NT2/D1 (cell line): Measurements from ENCODE around the gene CRY2.

Experiments
- DNase-seq: peaks from one replicate; pipeline ENCODE4 v3.0.0-alpha.2; 2011; ENCODE audit warnings: low read depth, low spot score
- H3K27me3 ChIP-seq: 2 replicates; pipeline ENCODE4 v1.6.0; 2011; ENCODE audit warnings: mild to moderate bottlenecking; ENCODE audit not compliant: insufficient read length, insufficient read depth
- H3K36me3 ChIP-seq: 2 replicates; pipeline ENCODE4 v1.6.1; 2011; ENCODE audit warnings: mild to moderate bottlenecking, low read length, mixed read lengths; ENCODE audit not compliant: insufficient read depth, insufficient read length
- H3K4me1 ChIP-seq: 2 replicates; pipeline ENCODE4 v1.5.1; 2011; ENCODE audit not compliant: insufficient read depth, insufficient read length
- H3K4me3 ChIP-seq: 2 replicates; pipeline ENCODE4 v1.5.1; 2011; ENCODE audit warnings: low read depth; ENCODE audit not compliant: insufficient read length
- H3K9ac ChIP-seq: 2 replicates; pipeline ENCODE4 v1.6.0; 2011; ENCODE audit warnings: low read depth; ENCODE audit not compliant: insufficient read length
- H3K9me3 ChIP-seq: 2 replicates; pipeline ENCODE4 v1.5.1; 2011; ENCODE audit warnings: mild to moderate bottlenecking, low read length; ENCODE audit not compliant: insufficient read depth
- SUZ12 ChIP-seq: IDR thresholded peaks from 2 replicates; pipeline ENCODE4 v1.6.1; 2011; ENCODE audit not compliant: insufficient read length, insufficient read depth; ENCODE audit errors: extremely low read depth
- YY1 ChIP-seq: IDR thresholded peaks from 2 replicates; pipeline ENCODE4 v1.6.1; 2011; ENCODE audit not compliant: insufficient read length, insufficient read depth
- ZNF274 ChIP-seq: IDR thresholded peaks from 2 replicates; pipeline ENCODE4 v1.6.1; 2011; ENCODE audit warnings: mild to moderate bottlenecking, low read depth, low read length

The CRY2 gene

DNA sequence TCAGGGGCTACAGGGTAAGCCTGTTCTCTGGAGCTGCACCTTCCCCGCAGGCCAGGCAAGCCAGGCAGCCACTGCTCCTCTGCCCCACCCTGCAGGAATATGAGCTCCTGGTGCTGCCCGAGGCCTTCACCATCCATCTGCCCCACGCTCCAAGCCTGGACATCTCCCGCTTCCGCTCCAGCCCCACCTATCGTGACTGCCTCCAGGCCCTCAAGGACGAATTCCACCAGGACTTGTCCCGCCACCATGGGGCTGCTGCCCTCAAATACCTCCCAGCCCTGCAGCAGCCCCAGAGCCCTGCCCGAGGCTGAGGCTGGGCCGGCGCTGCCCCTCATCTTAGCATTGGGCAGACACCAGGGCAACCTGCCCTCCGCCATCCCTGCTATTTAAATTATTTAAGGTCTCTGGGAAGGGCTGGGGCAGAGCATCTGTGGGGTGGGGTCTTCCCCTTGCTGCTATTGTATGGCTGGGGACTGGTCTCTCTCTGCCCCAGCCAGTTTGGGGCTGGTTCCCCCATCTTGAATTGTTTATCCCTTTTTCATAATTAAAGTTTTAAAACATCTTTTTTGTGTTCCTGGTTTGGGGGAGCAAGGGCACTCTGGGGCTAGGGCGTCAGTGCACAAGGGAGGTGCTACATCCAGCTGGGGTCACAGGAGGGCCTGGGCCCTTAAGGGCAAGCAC lies 81.4 kb downstream of the CRY2 start:
- Histone ChIP-seq H3K27me3 (no peaks in the 10 kb centered on the region), H3K9ac (no peak overlapping the region), H3K4me1 (peaks cover 7% of the 10 kb centered on the region), H3K9me3 (no peaks in the 10 kb centered on the region), H3K36me3 (peaks cover 50% of the 10 kb centered on the region), H3K4me3 (no peak overlapping the region)
- no peak for TF ChIP-seq YY1
- DNase-seq: no peak

- peaks cover 58% of the 10 kb centered on the region for H3K36me3 ChIP-seq
- no peaks in the 10 kb centered on the region for H3K9me3 ChIP-seq
- no peaks in the 10 kb centered on the region for H3K27me3 ChIP-seq
Observed at GRCh38 chr11:45929486-45930030, 82.3 kb downstream of the CRY2 start.

DNA sequence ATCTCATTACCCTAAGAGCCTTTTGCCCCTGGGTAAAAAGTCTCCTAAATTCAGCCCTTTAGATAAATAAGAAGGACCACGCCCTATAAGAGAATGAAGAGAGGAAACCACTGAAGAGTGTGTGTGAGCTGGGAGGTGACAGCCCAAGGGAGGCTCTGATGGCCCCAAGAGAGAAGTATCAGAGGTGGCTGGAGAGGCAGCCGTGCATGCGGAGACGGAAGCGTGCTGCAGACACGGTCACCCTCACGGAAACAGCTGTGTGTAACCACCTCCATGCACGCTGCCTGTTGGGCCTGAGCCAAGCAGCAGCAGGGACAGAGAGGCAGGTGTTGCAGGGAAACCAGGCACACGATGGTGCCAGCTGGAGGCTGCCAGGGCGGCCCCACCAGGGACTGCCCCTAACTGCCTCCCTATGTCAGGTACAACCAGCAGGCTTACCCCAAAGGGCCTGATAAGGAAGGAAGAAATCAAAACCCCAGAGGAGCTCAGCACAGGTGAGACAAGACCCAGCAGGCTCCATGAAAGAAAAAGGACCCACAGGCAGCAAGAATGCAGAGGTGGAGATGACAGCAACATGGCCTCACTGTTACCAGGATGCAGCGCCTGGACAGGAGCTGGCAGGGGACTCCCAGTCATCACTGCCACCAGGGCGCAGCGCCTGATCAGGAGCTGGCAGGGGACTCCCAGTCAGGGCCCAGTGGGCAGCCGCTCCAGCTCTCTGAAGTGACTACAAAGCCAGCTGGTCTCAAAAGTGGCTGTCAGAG lies 82.9 kb downstream of the CRY2 start:
- Histone ChIP-seq H3K9me3 (no peaks in the 10 kb centered on the region), H3K4me3 (no peak overlapping the region), H3K36me3 (peaks cover 64% of the 10 kb centered on the region), H3K27me3 (no peaks in the 10 kb centered on the region), H3K9ac (no peak overlapping the region), H3K4me1 (peaks cover 19% of the 10 kb centered on the region)
- no peak for TF ChIP-seq ZNF274
- no peak for TF ChIP-seq YY1
- TF ChIP-seq SUZ12: no peak
- no peak for DNase-seq

More at GRCh38 chr11:45929486-45930030, 82.3 kb downstream of the CRY2 start:
- H3K9ac ChIP-seq: no peak overlapping the region
- no peak overlapping the region for H3K4me3 ChIP-seq
- DNase-seq: no peak
- H3K4me1 ChIP-seq: peaks cover 13% of the 10 kb centered on the region
- TF ChIP-seq SUZ12: no peak
- TF ChIP-seq YY1: no peak
- no peak for TF ChIP-seq ZNF274

DNA sequence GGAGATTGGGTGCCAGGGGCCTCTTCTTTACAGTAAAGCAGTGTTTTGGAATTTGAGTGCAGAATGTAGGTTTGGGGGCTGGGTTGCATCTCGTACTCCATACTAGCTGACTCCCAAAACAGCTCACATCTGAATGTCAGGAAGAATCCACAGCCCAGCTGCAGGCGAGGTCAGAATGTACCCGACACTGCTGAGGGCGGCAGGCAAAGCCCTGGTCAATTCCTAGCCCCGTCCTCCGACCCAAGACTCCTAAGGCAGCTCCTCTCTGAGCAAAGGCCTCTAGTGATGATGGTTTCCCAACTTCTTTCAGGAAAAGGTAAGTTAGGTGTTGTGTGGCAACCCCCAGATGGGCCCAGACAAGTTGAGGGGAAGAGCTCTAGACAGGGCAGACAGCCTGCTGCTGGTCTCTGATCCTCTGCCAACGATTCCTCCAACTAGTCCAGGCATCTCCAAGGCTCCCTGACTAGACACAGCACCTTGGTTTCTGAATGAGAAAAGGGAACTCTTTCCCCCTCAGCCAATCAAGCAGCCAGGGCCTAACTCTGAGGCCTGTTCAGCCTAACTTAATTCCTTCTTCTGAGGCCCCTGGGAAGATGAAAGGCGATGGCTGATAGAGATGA lies 83.8 kb downstream of the CRY2 start:
- Histone ChIP-seq H3K27me3 (no peaks in the 10 kb centered on the region), H3K4me1 (peaks cover 20% of the 10 kb centered on the region), H3K4me3 (no peak overlapping the region), H3K36me3 (peaks cover 71% of the 10 kb centered on the region), H3K9ac (no peak overlapping the region), H3K9me3 (no peaks in the 10 kb centered on the region)
- TF ChIP-seq SUZ12: no peak
- no peak for TF ChIP-seq ZNF274
- no peak for TF ChIP-seq YY1
- DNase-seq: no peak

- peaks cover 20% of the 10 kb centered on the region for H3K4me1 ChIP-seq
- no peak for TF ChIP-seq SUZ12
- TF ChIP-seq ZNF274: no peak
- no peak for TF ChIP-seq YY1
- no peak for DNase-seq
- no peaks in the 10 kb centered on the region for H3K9me3 ChIP-seq
- no peaks in the 10 kb centered on the region for H3K27me3 ChIP-seq
- no peak overlapping the region for H3K4me3 ChIP-seq
- H3K9ac ChIP-seq: no peak overlapping the region
- peaks cover 67% of the 10 kb centered on the region for H3K36me3 ChIP-seq
Observed at GRCh38 chr11:45931739-45932138, 84.5 kb downstream of the CRY2 start.

DNA sequence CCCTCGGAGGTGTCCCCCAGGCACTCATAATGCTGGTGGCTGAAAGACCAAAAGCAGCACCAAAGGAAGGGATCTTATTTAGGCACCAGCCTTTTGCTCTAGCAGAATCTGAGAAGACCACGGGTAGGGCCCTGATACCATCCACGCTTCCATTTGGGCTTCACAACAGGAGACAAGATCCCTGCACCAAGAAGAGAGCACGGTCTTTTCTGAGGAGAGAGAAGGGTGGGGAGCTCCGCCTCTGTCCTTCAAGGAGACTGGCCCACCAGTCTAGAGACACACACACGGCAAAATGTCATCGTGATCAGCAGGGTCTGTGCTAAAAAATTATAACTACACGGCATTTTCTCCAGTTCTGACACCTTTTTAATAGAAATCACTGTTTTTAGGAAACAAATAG lies 84.9 kb downstream of the CRY2 start:
- TF ChIP-seq ZNF274: no peak
- no peak for TF ChIP-seq SUZ12
- no peak for TF ChIP-seq YY1
- no peaks in the 10 kb centered on the region for H3K9me3 ChIP-seq
- no peak overlapping the region for H3K9ac ChIP-seq
- H3K36me3 ChIP-seq: peaks cover 64% of the 10 kb centered on the region
- no peak overlapping the region for H3K4me3 ChIP-seq
- no peaks in the 10 kb centered on the region for H3K27me3 ChIP-seq
- peaks cover 18% of the 10 kb centered on the region for H3K4me1 ChIP-seq
- no peak for DNase-seq
